ENCODE measurements around the gene DYNLRB1.

GRCh38 chr20:34493646-34494045 lies 22.6 kb upstream of the DYNLRB1 start:
- TF ChIP-seq CTCF (conservative IDR thresholded peaks at IDR 0.05; ENCODE audit: low read length) (no peak), EZH2phosphoT487 (IDR thresholded peaks at IDR 0.05; ENCODE audit: borderline replicate concordance) (no peak)

Data from Loucy (cell line).